Measurements from ENCODE around the gene SYNJ2.
"Not testable (repeated sequence)": the region's sequence is repeated elsewhere in the genome, so short reads cannot be mapped to it uniquely, and the experiment has no call there.

Gene SYNJ2

GRCh38 chr6:157981395-157982101 is at the start of gene SYNJ2:
Gene SYNJ2 (plus strand): TSS chr6:157981863. CDS start chr6:157981962, 99 bp downstream.
- peak; percentile 83 for DNase-seq

GRCh38 chr6:157935786-157936185 is 45.9 kb upstream of the SYNJ2 start:
- DNase-seq: no peak

GRCh38 chr6:157937318-157937717 is 44.3 kb upstream of the SYNJ2 start:
- DNase-seq: no peak

GRCh38 chr6:157937916-157938315 is 43.7 kb upstream of the SYNJ2 start:
- DNase-seq: no peak

- not testable (repeated sequence) for DNase-seq
These were observed 41.2 kb upstream of the SYNJ2 start for GRCh38 chr6:157940375-157941036.

- no peak for DNase-seq
These were observed 40.4 kb upstream of the SYNJ2 start for GRCh38 chr6:157941101-157941863.

GRCh38 chr6:157942351-157942750 is 39.3 kb upstream of the SYNJ2 start:
- DNase-seq: no peak

GRCh38 chr6:157943249-157943963 is 38.3 kb upstream of the SYNJ2 start:
- DNase-seq: no peak

- no peak for DNase-seq
These were observed 37.7 kb upstream of the SYNJ2 start for GRCh38 chr6:157943964-157944283.

- DNase-seq: no peak
These were observed 36.4 kb upstream of the SYNJ2 start for GRCh38 chr6:157944983-157945931.

- DNase-seq: no peak
These were observed 35.5 kb upstream of the SYNJ2 start for GRCh38 chr6:157946053-157946617.

- DNase-seq: no peak
These were observed 34.7 kb upstream of the SYNJ2 start for GRCh38 chr6:157946865-157947532.

- not testable (repeated sequence) for DNase-seq
These were observed 30.8 kb upstream of the SYNJ2 start for GRCh38 chr6:157950899-157951298.

- no peak for DNase-seq
These were observed 29.8 kb upstream of the SYNJ2 start for GRCh38 chr6:157951828-157952227.

GRCh38 chr6:157952861-157953351 is 28.8 kb upstream of the SYNJ2 start:
- no peak for DNase-seq

- no peak for DNase-seq
These were observed 28.0 kb upstream of the SYNJ2 start for GRCh38 chr6:157953580-157954091.

GRCh38 chr6:157954150-157955117 is 27.2 kb upstream of the SYNJ2 start:
- DNase-seq: peak; percentile 28

GRCh38 chr6:157955675-157956074 is 26.0 kb upstream of the SYNJ2 start:
- DNase-seq: no peak

GRCh38 chr6:157956171-157956730 is 25.4 kb upstream of the SYNJ2 start:
- DNase-seq: no peak
